ENCODE data around the gene C19orf85.

DNA sequence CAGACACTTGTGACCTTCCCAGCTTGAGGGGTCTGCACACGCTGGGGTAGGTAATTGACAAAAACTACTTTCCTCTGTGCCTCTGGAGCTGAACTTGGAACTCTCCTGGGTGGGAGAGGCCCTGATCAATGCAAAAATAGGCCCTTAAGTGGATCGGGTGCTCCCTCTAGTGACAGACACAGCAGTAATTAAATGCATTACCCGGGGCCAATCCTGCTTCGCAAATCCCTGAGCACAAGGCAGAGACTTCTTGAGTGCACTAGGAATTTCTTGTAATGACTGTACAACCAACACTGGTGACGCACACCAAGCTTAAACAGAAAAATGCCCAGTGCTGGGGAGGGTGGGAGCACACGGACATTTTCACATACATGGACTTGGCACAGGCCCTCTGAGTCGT is 46.4 kb downstream of the C19orf85 start:
- TF ChIP-seq, protein P1, sequence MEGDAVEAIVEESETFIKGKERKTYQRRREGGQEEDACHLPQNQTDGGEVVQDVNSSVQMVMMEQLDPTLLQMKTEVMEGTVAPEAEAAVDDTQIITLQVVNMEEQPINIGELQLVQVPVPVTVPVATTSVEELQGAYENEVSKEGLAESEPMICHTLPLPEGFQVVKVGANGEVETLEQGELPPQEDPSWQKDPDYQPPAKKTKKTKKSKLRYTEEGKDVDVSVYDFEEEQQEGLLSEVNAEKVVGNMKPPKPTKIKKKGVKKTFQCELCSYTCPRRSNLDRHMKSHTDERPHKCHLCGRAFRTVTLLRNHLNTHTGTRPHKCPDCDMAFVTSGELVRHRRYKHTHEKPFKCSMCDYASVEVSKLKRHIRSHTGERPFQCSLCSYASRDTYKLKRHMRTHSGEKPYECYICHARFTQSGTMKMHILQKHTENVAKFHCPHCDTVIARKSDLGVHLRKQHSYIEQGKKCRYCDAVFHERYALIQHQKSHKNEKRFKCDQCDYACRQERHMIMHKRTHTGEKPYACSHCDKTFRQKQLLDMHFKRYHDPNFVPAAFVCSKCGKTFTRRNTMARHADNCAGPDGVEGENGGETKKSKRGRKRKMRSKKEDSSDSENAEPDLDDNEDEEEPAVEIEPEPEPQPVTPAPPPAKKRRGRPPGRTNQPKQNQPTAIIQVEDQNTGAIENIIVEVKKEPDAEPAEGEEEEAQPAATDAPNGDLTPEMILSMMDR (conservative IDR thresholded peaks at IDR 0.05): peak; percentile 94
- no peak for TF ChIP-seq EZH2 (IDR thresholded peaks at IDR 0.05; ENCODE audit: low read depth)

All from PC-9 (cell line).